GM18951 (cell line): ENCODE data around the gene MRPL33.

ENCODE experiments used
- POLR2A ChIP-seq: IDR thresholded peaks from 4 replicates; pipeline ENCODE4 v1.6.1; 2011; ENCODE audit warnings: mild to moderate bottlenecking; ENCODE audit not compliant: insufficient read length, insufficient read depth; ENCODE audit errors: extremely low read depth
- in situ Hi-C: fragments of 300-500 bp; cut with MboI; formaldehyde crosslinking; loops from one replicate; pipeline ENCODE4 v1.12.0; 2022; ENCODE audit warnings: low sequenced_read_pairs, mixed read lengths, inconsistent platforms; ENCODE audit not compliant: unreplicated experiment

The MRPL33 gene

DNA sequence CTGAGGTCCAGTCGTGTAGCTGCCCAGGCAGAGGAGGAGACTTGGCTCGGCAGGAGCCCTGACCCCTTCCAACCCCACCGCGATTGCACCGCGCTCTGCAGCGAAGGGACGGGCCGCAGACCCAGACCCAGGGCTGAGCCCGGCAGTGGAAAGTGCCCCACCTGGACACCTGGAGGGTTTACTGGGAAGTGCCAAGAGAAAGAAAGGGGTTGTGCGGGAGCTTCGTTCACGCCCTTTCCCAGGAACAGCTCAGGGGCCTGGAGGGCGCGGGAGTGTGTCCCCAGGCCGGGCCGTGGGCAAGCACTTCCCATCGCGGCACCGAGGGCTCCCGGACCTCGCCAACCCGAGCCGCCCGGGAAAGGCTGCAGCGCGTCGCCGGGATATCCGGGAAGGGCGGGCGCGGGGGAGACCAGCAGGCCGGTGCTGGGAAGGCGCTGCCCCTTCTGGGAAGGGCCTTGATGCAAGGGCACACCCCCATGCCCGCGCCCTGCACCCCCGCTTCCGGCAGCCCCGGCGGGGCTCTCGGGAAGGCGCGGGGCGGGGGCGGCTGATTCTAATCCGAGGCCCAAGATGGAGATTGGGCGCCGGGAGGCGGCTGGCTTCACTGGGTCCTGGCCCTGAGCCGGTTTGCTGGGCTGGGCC is 36.1 kb upstream of the MRPL33 start:
- no peak for TF ChIP-seq POLR2A
- in situ Hi-C loops, result loop anchor here (25.0 kb wide), 1 partner anchor 702 kb away; no protein-coding TSS in a partner anchor

DNA sequence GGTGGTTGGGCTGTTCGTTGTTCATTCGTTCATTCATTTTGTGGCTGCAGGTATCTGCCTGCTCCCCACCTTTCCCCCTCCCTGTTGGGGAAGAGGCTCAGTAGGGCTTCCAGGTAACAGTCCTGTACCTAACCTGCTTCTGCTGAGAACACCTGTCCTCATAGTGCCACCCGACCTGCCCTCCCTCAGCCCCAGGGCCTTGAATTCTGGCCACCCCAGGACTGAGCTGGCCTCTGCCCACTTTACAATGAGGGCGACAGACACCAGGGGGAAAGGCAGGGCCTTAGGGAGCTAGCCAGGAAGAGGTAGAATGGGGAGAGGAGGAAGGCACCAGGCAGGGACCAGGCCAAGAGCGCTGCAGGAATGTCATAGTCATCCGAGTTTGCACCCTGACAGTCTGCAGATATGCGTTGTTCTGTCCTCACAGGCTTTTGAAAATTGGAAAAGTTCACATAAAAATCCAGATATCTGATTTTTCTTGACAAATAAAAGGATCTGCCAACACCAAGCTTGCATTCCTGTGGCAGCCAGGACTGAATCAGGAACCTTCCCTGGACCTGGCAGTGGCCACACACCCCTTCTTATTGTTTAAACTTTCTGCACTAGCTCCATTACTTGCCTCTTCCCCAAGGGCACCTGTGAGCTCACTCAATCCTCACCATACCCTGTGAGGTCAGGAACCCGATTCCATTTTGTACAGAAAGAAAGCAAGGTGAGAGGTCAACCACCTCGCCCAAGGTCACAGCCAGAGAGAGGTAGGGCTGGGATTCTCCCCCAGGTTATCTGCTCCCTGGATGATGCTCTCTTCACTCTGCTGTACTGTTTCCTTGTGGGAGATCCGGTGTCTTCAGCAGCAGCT is 35.3 kb upstream of the MRPL33 start:
- in situ Hi-C loops, result loop anchor here (25.0 kb wide), 1 partner anchor 701 kb away; no protein-coding TSS in a partner anchor
- no peak for TF ChIP-seq POLR2A

DNA sequence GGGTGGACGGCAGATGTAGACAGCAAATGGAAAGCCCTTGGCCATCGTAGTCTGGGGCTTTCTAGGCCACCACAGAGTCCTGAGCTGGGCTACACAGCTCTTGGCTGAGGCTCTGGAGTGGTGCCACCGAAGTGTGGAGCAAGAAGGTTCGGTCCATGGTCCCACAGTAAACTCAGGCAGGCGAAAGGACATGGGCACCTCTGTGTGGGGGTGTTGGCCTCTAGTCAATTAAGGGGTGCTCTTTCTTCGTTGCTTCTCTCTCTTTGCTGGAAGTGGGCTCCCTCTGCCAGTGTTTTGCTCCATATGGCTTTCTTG is 34.7 kb upstream of the MRPL33 start:
- no peak for TF ChIP-seq POLR2A
- in situ Hi-C loops, result loop anchor here (25.0 kb wide), 1 partner anchor 700 kb away; no protein-coding TSS in a partner anchor

DNA sequence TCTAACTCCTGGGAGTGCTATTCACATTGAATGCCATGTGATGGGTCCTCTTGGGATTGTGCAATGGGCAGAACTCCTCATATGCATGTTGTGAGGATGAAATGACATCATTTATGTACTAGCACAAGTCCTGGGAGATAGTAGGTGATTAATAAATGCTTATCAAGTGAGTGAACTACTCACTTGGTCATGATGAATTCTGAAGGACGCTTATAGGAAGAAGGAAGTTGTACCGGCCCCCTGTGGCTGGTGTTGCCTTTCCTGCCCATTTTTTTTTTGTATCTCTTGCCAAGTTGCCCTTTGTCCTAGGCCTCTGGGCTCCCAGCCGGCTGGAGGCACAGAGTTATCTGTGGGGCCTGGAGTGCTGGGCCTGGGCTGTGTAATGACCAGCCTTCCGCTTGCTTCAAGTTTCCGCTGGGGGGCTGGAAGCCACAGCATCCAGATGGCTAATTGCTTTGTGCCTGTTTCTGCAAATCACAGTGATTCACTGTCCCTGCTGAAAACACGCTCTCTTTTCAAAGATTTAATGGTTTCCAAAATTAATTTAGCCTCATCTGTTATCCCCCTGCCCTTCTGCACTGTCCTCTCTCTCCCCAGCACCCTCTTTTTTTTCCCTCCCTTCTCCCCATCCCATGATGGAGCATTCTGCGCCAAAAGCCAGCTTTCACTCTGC is 33.7 kb upstream of the MRPL33 start:
- no peak for TF ChIP-seq POLR2A
- in situ Hi-C loops, result loop anchor here (25.0 kb wide), 1 partner anchor 699 kb away; no protein-coding TSS in a partner anchor

DNA sequence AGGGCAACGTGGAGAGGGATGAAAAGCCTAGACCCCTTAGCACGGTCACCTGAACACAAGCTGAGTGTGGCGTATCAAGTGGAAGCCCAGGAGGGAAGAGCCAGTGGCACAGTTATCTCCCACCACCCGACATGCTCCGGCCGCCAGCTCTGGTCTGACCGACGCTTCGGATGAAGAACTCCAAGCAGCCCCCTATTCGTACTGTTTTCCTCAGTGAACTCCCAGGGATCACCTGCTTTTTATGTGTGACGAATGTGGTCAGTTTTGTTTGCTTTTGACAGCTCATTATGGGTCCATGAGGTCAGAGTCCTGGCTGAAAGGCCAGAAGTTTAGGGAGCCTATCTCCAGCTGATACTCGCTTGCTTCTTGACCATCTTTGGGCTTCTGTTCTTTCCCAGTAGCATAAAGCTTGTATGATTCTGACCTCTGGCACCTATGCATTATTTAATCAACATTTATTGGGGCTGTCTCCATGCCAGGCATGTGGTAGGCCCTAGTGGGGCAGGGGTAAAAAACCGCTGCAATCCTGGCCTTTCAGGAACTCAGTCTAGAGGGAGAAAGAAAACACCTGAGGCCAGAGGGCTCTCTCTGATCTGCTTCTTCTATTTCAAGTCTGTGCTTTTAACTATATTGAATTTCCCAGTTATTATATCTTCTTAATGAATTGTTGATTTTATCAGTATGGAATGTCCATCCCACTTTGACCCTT is 33.0 kb upstream of the MRPL33 start:
- in situ Hi-C loops, result loop anchor here (25.0 kb wide), 1 partner anchor 699 kb away; no protein-coding TSS in a partner anchor
- TF ChIP-seq POLR2A, result no peak

DNA sequence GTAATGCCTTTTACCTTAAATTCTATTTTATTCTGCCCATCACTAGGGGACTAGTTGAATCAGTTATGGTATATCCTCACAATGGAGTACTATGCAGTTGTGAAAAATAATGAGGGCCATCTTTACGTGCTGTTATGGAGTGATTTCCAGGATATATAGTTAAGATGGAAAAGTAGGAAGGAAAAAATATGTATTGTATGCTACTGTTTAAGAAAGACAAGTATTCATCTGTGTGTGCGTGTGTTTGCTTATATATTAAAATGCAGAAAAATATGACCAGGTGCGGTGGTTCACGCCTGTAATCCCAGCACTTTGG is 32.5 kb upstream of the MRPL33 start:
- in situ Hi-C loops, result loop anchor here (25.0 kb wide), 1 partner anchor 698 kb away; no protein-coding TSS in a partner anchor
- TF ChIP-seq POLR2A, result no peak

DNA sequence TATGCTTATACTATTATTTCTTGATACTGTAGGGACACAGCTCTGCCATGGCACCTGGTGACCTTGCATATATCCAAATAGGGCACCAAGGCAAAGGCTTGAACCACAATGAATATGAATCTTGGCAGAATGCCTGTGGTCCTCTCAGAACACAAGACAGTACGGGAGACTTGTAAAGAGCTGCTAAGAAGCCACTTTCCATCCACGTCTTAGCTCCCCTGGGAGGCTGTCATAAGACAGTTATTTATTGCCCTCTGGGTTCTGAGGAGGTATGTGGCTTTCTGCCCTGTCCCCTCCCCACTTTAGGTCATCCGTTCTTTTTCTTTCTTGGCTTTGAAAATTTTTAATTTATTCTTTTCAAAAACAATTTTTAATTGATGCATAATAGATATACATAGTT is 29.8 kb upstream of the MRPL33 start:
- in situ Hi-C loops, result loop anchor here (25.0 kb wide), 1 partner anchor 696 kb away; no protein-coding TSS in a partner anchor
- TF ChIP-seq POLR2A, result no peak

DNA sequence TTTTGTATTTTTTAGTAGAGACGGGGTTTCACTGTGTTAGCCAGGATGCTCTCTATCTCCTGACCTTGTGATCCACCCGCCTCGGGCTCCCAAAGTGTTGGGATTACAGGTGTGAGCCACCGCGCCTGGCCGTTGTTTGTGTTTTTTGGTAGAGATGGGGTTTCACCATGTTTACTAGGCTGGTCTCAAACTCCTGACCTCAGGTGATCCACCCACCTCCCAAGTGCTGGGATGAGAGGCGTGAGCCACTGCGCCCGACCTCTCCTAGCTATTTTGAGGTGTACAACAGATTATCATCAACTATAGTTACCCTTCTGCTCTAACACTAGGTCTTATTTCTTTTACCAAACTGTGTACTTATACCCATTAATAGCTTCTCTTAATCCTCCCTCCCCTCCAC is 28.9 kb upstream of the MRPL33 start:
- TF ChIP-seq POLR2A, result no peak
- in situ Hi-C loops, result loop anchor here (25.0 kb wide), 1 partner anchor 695 kb away; no protein-coding TSS in a partner anchor

DNA sequence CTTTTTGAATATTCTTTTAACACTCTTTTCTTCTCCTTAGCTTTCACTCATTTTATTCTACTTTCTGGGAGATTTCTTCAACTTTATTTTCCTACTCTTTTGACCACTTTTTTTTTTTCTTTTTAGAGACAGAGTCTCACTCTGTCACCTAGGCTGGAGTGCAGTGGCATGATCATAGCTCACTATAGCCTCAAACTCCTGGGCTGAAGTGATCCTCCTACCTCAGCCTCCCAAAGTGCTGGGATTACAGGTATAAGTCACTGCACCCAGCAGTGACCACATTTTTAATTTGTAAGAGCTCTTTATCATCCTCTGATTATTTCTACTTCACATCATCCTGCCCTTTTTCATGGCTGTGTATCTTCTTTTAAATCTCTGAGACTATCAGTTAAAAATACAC is 26.0 kb upstream of the MRPL33 start:
- in situ Hi-C loops, result loop anchor here (25.0 kb wide), 1 partner anchor 692 kb away; no protein-coding TSS in a partner anchor

DNA sequence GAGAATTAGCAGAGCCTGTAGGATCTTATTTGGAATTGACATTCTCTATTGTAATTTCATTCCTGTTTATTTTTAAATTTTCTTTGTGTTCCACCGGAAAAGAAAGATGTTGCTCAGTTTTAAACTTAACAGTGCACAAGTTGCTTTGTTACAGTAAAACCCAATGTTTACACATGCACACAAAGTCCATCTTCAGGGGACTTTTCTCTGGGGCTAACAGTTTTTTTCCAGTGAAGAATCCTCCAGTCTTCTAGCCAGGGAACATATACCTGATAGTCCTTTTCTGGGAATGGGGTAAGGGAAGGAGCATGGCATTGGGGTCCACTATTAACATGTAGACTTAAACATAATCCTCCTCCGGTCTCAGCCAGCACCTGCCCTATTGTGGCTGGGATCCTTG is 25.2 kb upstream of the MRPL33 start:
- TF ChIP-seq POLR2A, result no peak
- in situ Hi-C loops, result loop anchor here (25.0 kb wide), 1 partner anchor 691 kb away; no protein-coding TSS in a partner anchor

DNA sequence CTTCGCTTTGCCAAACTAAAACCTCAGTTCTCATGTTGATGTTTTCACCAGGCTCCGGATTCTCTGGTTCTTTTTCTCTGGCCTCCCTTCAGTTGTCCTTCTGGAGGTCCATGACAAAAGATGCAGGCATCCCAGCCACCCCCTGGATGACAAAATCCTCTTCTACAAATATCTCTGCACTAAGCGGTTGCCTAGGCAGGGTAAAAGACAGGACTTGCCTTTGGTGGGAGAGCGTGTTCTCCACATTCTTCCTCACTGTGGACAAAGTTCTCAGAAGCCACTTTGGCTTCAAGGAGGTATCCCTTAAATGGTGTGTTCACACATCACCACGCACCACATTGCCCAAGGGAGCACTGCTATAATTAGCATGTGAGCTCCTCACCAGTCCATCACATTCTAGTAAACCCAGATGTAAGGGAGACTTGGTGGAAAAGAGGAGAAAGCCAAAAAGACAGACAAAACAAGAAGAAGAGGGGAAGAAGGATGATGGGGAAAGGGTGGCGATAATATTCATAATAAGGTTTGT is 23.6 kb upstream of the MRPL33 start:
- in situ Hi-C loops, result loop anchor here (25.0 kb wide), 1 partner anchor 689 kb away; no protein-coding TSS in a partner anchor
- TF ChIP-seq POLR2A, result no peak

DNA sequence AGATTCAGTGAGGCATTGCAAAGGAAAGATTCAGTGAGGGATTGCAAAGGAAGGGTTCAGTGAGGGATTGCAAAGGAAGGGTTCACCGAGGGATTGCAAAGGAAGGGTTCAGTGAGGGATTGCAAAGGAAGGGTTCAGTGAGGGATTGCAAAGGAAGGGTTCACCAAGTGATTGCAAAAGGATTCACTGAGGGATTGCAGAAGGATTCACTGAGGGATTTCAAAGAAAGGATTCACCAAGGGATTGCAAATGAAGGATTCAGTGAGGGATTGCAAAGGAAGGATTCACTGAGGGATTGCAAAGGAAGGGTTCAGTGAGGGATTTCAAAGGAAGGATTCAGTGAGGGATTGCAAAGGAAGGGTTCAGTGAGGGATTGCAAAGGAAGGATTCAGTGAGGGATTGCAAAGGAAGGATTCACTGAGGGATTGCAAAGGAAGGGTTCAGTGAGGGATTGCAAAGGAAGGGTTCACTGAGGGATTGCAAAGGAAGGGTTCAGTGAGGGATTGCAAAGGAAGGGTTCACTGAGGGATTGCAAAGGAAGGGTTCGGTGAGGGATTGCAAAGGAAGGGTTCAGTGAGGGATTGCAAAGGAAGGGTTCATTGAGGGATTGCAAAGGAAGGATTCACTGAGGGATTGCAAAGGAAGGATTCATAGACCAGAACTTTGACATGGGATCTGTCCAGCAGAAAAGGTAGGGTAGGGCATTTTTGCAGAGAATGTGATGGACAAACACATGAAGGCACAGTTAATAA is 22.5 kb upstream of the MRPL33 start:
- in situ Hi-C loops, result loop anchor here (25.0 kb wide), 1 partner anchor 688 kb away; no protein-coding TSS in a partner anchor
